Measurements from ENCODE around the gene LARP1B. TPM values are rescaled to one million over a fixed set of nuclear protein-coding genes. Genes with fewer than 3 reads are reported as not detected.

LARP1B gene
- total RNA-seq, 3 donors from 2014 or later: 21.8 to 31.1 (median 29.0) TPM

GRCh38 chr4:128161138-128161537, 100.0 kb downstream of the LARP1B start:
- H3K27ac ChIP-seq: no peak overlapping the region
- no peaks in the 10 kb centered on the region for H3K9me3 ChIP-seq
- no peak for DNase-seq (ENCODE audit: low spot score in 2 of 2)
- no peaks in the 10 kb centered on the region for H3K27me3 ChIP-seq
- H3K4me1 ChIP-seq: no peaks in the 10 kb centered on the region
- no peaks in the 10 kb centered on the region for H3K36me3 ChIP-seq
- H3K4me3 ChIP-seq: no peak overlapping the region
- TF ChIP-seq POLR2A (IDR thresholded peaks at IDR 0.05): no peak
- TF ChIP-seq POLR2AphosphoS5 (IDR thresholded peaks at IDR 0.05): no peak
- no peak for TF ChIP-seq CTCF (IDR thresholded peaks at IDR 0.05)
- intact Hi-C loops (cut with DNase I; ENCODE audit: low total_unique reads): no loop called here

- no peaks in the 10 kb centered on the region for H3K4me1 ChIP-seq
- H3K27me3 ChIP-seq: no peaks in the 10 kb centered on the region
- H3K27ac ChIP-seq: no peak overlapping the region
- no peak for DNase-seq (ENCODE audit: low spot score in 2 of 2)
- no peak for TF ChIP-seq POLR2AphosphoS5 (IDR thresholded peaks at IDR 0.05)
- TF ChIP-seq CTCF (IDR thresholded peaks at IDR 0.05): no peak
- TF ChIP-seq POLR2A (IDR thresholded peaks at IDR 0.05): no peak
- no peaks in the 10 kb centered on the region for H3K36me3 ChIP-seq
- no peak overlapping the region for H3K4me3 ChIP-seq
- no peaks in the 10 kb centered on the region for H3K9me3 ChIP-seq
- intact Hi-C loops (cut with DNase I; ENCODE audit: low total_unique reads): no loop called here
Measured at GRCh38 chr4:128162434-128162833, 101.3 kb downstream of the LARP1B start.

GRCh38 chr4:128163177-128164117, 102.3 kb downstream of the LARP1B start:
- Histone ChIP-seq H3K36me3 (peaks cover 2% of the 10 kb centered on the region), H3K4me1 (no peaks in the 10 kb centered on the region), H3K4me3 (no peak overlapping the region), H3K27ac (no peak overlapping the region), H3K27me3 (no peaks in the 10 kb centered on the region), H3K9me3 (no peaks in the 10 kb centered on the region)
- TF ChIP-seq CTCF (IDR thresholded peaks at IDR 0.05) (no peak), POLR2A (IDR thresholded peaks at IDR 0.05) (no peak), POLR2AphosphoS5 (IDR thresholded peaks at IDR 0.05) (no peak)
- intact Hi-C loops (cut with DNase I; ENCODE audit: low total_unique reads): no loop called here
- DNase-seq (ENCODE audit: low spot score in 2 of 2): no peak

GRCh38 chr4:128166982-128167381, 105.9 kb downstream of the LARP1B start:
- no peak for TF ChIP-seq POLR2AphosphoS5 (IDR thresholded peaks at IDR 0.05)
- TF ChIP-seq CTCF (IDR thresholded peaks at IDR 0.05): no peak
- TF ChIP-seq POLR2A (IDR thresholded peaks at IDR 0.05): no peak
- intact Hi-C loops (cut with DNase I; ENCODE audit: low total_unique reads): no loop called here
- no peaks in the 10 kb centered on the region for H3K9me3 ChIP-seq

GRCh38 chr4:128168701-128169100, 107.6 kb downstream of the LARP1B start:
- Histone ChIP-seq H3K27ac (no peak overlapping the region), H3K9me3 (no peaks in the 10 kb centered on the region), H3K27me3 (no peaks in the 10 kb centered on the region), H3K4me3 (no peak overlapping the region), H3K36me3 (peaks cover 2% of the 10 kb centered on the region), H3K4me1 (no peaks in the 10 kb centered on the region)
- intact Hi-C loops (cut with DNase I; ENCODE audit: low total_unique reads): no loop called here
- no peak for DNase-seq (ENCODE audit: low spot score in 2 of 2)
- TF ChIP-seq CTCF (IDR thresholded peaks at IDR 0.05) (no peak), POLR2AphosphoS5 (IDR thresholded peaks at IDR 0.05) (no peak)

More at GRCh38 chr4:128166982-128167381, 105.9 kb downstream of the LARP1B start:
- no peak for DNase-seq (ENCODE audit: low spot score in 2 of 2)
- Histone ChIP-seq H3K4me3 (no peak overlapping the region), H3K27me3 (no peaks in the 10 kb centered on the region), H3K4me1 (no peaks in the 10 kb centered on the region), H3K27ac (no peak overlapping the region), H3K36me3 (peaks cover 2% of the 10 kb centered on the region)
